Measurements from ENCODE around the gene ROR2. TPM values are rescaled to one million over a fixed set of nuclear protein-coding genes. Genes with fewer than 3 reads are reported as not detected.

Gene ROR2
- total RNA-seq, 1 experiment from 2014 or later = 2.7 TPM

DNA sequence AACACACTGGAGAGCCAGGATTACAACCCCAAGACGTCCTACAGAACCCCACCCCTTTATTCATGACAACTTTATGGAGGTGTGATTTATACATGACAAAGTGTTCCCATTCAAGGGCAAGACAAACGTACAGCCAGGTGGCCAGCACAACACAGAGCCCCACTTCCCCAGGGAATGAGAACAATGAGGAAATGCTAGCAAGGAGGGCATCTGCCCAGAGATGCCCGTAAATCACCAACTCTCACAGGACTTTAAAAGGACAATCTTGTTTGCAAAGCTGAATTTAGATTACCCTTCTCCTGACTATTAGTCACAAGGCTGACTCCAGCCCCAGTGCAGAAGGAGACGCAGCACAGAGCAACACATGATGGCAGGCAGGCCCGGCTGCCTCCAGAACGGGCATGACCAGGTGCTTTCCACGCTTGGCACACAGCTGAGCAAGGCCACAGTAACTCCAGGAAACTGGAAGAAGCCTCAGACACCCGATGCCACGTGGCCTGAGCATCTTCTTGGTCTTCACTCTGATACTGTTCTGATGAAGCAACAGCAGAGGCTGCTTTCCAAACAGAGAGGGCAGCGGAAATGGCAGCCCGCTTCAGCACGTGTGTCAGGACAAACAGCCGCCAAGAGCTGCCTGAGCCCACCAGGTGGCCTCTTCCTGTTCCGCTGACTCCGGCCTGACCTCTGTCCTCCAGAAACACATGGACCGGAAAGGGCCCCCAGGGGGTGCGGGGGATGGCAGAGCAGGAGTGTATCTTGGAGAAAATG lies 51.4 kb downstream of the ROR2 start:
- no peak overlapping the region for H3K18ac ChIP-seq (ENCODE audit: insufficient read length, low read depth, low read length)
- H2AK5ac ChIP-seq (ENCODE audit: insufficient read length, low read length) = no peak overlapping the region
- no peaks in the 10 kb centered on the region; a peak in 1 of 5 replicates for H3K9me3 Mint-ChIP-seq
- H3K4me1 ChIP-seq (ENCODE audit: insufficient read depth, low read length) = peaks cover 10% of the 10 kb centered on the region
- H2BK120ac ChIP-seq (ENCODE audit: low read depth, low read length, poor library complexity, severe bottlenecking) = no peak overlapping the region
- DNase-seq = no peak
- no peak overlapping the region for H3K27ac ChIP-seq (ENCODE audit: insufficient read length, low read depth, low read length)
- H2BK5ac ChIP-seq (ENCODE audit: insufficient read length, low read length) = no peak overlapping the region
- no peak overlapping the region for H2BK12ac ChIP-seq (ENCODE audit: insufficient read length, low read depth, low read length)
- no peak overlapping the region for H4K8ac ChIP-seq (replicated peaks; ENCODE audit: insufficient read length, low read depth, low read length)
- no peak overlapping the region for H2BK20ac ChIP-seq (ENCODE audit: low read depth, low read length, poor library complexity, severe bottlenecking)
- peaks cover 41 to 47% of the 10 kb centered on the region in 2 experiments for H3K4me1 Mint-ChIP-seq
- H4K20me1 ChIP-seq (ENCODE audit: control insufficient read depth, insufficient read depth, insufficient read length) = no peaks in the 10 kb centered on the region
- no peak overlapping the region for H3K4me2 ChIP-seq (ENCODE audit: insufficient read depth, insufficient read length, low read length)
- no peaks in the 10 kb centered on the region for H3K79me1 ChIP-seq (ENCODE audit: insufficient read depth, low read depth, low read length, poor library complexity, severe bottlenecking)
- H3K36me3 Mint-ChIP-seq (ENCODE audit: insufficient read depth in 1 of 3, low read depth in 3 of 3) = no peaks in the 10 kb centered on the region; a peak in 1 of 7 replicates
- H3K14ac ChIP-seq (ENCODE audit: insufficient read depth, low read length) = no peak overlapping the region
- no peak overlapping the region for H3K9ac ChIP-seq (ENCODE audit: extremely low read depth, insufficient read length, low read length)
- H3K4me3 Mint-ChIP-seq = no peak overlapping the region; a peak in 1 of 5 replicates
- H3K27me3 ChIP-seq (ENCODE audit: insufficient read depth, low read length) = no peaks in the 10 kb centered on the region
- H4K5ac ChIP-seq (ENCODE audit: insufficient read length, low read depth, low read length) = no peak overlapping the region
- no peaks in the 10 kb centered on the region; the same call in 1 of the 2 replicates for H3K79me2 ChIP-seq (ENCODE audit: insufficient read depth, low read length)
- no peak overlapping the region for H2BK15ac ChIP-seq (ENCODE audit: low read depth, low read length)
- H3K23me2 ChIP-seq (ENCODE audit: insufficient read length, low read depth, low read length, poor library complexity, severe bottlenecking) = no peaks in the 10 kb centered on the region
- no peak for TF ChIP-seq CTCF (conservative IDR thresholded peaks at IDR 0.05)
- H3K56ac ChIP-seq (ENCODE audit: insufficient read length, low read depth, low read length) = no peak overlapping the region
- H2AFZ ChIP-seq (ENCODE audit: low read length) = no peak overlapping the region
- H3K27me3 Mint-ChIP-seq (ENCODE audit: low read depth) = peaks cover 42% of the 10 kb centered on the region
- no peaks in the 10 kb centered on the region for H3K9me3 ChIP-seq (ENCODE audit: control insufficient read depth, low read depth, low read length)
- no peak overlapping the region for H3K4ac ChIP-seq (ENCODE audit: low read depth, low read length)
- no peak overlapping the region for H4K91ac ChIP-seq (ENCODE audit: insufficient read length, low read depth, low read length)
- no peak overlapping the region for H3K27ac Mint-ChIP-seq
- no peak overlapping the region for H3K23ac ChIP-seq (ENCODE audit: insufficient read length, low read depth, low read length)
- H3T11ph ChIP-seq (ENCODE audit: low read length) = no peak overlapping the region
- WGBS (ENCODE audit: extremely low coverage, insufficient read length, low lambda C conversion rate) = no CpG with 5 or more reads among the region's 17 CpGs
